ENCODE measurements around the gene CTTN.

CTTN gene

DNA sequence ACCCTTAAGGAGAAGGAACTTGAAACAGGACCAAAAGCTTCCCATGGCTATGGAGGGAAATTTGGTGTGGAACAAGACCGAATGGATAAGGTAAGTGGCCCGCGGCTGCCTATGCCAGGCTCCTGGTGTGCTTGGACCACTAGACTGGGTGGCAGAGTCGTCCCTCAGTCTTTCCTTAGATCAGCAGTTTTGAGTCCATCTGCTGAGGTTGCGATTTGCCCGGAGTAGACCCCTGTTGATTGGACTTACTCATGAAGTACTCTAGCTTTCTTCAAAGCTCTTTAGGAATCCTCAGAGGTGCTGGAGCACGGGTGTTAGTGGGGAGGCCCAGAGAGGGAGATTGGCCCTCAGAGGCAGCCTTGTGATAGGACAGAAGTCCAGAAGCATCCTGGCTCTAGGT, 11.5 kb downstream of the CTTN start:
- DNase-seq (ENCODE audit: low spot score) = no peak

DNA sequence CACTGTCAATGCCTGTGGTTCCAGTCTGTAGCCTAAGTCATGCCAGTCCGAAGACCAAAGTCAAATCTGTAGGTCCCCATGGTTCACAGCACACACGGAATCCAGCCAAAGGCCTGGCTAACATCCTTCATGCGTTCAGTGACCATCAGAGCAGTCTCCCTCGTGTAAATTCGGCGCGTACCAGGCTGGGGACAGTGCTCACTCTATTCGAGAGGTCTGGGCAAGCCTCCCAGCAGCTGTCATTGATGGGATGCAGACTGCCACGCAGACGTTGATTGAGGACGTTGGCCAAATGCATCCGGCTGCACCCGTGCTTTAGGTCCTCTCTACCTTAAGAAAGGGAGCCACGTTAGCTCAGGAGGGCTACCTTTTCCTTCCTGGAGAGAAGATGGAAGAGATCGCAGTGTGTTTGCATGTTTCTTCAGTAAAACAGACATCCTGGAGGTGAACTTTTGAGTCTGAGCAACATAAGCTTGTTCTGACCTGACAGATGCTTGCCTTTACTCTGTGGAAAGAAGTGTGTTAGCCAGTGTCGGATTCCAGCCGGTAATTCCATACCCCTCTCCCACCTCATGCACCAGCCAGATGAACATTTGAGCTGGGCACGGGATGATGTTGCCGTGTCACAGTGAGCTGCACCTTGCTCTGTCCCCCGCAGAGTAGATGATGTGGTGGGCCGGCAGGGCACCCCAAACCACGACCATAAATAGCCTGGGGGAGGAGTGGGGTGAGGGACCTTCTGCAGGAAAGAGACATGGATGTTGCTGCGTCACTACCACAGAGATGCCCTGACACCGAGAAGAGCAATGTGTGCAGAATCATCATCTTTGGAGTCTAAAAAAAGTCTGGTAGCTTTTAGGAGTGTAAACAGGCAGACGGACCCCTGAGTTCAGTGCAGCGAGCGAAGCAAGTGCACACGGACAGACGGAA, 12.2 kb downstream of the CTTN start:
- DNase-seq (ENCODE audit: low spot score) = no peak

DNA sequence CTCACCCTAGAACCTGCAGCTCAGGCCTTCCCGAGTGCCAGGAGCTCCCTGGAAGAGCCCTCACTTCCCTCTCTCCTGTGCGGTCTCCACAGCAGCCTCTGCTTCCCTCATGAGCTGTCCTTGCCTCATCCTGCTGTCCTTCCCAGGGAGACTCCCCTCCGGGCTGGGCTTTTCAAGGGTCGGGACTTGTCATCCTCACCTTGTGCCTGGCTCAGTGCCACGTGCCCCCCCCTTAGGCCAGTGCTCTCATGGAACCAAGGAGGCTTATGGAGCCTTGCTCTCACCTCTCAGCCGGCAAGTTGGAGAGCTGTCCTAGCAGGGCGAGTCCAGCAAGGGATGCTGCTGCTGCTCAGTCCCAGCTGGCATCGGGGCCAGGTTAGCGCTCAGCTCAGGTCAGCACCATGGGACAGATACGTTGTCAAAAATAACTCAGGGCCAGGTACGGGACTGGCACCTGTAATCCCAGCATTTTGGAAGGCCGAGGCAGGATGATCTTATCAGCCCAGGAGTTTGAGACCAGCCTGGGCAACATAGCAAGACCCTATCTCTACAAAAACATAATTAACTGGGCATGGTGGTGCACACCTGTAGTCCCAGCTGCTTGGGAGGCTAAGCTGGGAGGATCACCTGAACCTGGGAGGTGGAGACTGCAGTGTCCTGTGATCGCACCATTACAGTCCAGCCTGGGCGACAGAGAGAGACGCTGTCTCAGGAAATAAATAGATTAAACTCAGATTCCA, 13.6 kb downstream of the CTTN start:
- DNase-seq (ENCODE audit: low spot score) = no peak

DNA sequence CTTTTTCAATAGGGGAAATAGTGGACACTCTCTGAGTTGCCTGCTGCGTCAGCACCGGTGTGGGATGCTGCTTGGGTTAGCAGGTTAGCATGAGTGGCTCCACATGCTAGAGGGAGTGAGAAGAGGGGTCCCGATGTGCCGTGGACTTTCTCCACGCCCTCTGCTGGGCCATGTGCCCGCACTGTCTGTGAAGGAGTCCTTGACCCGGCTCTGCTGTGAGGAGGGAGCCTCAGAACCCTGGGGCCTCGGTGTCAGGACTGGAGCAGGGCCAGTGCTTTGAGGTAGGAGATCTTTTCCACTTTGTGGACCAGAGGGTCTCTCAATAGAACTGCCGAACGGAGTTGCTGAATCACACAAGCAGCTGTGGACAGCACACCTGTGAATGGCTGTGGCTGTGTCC, 14.8 kb downstream of the CTTN start:
- no peak for DNase-seq (ENCODE audit: low spot score)

DNA sequence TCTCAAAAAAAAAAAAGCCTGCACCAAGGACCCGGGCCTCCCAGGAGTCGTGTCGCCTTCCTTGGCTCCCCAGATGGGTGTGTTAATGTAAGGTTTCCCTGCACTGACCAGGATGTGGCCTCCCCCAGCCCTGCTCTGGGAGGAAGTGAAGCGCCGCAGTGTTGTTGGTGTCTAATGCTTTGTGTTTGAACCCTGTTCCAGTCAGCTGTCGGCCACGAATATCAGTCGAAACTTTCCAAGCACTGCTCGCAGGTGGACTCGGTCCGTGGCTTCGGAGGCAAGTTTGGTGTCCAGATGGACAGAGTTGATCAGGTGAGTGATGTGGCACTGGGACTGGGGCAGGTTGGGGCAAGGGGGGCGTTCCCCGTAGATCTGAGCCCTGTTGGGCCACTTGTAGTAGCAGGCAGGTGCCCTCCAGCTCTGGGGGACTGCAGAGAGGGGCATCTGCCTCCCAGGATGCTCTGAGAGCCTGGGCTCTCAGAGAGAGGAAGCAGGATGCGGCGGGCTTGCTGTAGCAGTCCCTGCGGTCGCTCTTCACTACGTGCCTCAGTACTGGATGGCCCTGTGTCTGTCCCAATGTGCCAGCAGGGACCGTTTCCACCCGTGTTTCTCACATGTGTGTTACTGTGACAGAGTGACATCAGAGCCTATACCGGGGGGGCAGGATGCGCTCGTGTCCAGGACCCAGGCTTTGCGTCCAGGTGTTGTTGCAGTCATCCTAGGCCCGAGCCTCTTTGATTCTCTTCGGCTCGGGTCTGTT, 16.2 kb downstream of the CTTN start:
- no peak for DNase-seq (ENCODE audit: low spot score)

DNA sequence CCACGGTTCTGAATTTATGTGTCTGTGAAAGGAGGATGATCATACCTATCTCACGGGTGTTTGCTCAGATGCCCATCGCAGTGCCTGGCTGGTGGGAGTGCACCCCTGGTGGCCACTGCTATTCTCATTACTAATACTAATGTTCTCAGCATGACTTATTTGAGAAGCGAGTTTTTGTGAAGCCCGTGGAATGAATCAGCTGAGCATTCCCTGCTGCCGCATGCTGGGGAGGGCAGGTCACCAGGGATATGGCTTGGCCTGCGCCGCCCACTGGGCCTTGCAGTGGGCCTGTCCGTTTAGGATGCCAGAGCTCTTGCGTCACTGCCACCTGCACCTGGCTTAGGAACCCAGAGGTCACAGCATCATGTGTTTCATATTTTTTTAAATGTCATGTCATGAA, 16.9 kb downstream of the CTTN start:
- no peak for DNase-seq (ENCODE audit: low spot score)

DNA sequence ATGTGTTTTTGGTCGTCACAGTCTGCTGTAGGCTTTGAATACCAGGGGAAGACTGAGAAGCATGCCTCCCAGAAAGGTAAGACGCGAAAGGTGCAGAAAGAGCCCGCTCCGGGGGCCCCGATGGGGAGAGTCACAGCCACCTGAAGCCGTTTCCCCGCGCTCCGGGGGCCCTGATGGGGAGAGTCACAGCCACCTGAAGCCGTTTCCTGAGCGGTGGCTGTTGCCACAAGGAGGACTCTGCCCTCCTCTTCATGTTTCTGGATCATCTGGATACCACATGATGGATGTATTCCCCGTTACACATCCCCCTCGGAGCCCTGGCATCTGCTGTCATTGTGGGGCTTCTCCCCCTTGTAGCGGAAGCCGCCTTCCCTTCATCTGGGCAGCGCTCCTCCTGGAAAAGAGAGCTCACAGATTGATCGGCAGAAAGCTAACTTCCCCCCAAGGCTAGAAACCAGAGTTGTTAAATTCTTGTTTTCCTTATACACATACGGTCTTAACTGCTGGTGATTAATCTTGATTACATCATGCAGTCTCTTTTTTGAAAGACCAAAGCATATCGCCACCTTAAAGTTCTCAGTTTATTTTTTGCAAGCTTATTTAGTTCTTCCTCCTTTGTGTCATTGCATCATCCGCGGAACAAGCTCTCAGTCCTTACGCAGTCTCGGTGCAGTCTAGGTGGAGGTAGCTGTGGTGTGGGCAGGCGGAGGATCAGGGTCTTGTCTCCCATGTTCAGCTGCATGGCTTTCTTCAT, 17.5 kb downstream of the CTTN start:
- no peak for DNase-seq (ENCODE audit: low spot score)

DNA sequence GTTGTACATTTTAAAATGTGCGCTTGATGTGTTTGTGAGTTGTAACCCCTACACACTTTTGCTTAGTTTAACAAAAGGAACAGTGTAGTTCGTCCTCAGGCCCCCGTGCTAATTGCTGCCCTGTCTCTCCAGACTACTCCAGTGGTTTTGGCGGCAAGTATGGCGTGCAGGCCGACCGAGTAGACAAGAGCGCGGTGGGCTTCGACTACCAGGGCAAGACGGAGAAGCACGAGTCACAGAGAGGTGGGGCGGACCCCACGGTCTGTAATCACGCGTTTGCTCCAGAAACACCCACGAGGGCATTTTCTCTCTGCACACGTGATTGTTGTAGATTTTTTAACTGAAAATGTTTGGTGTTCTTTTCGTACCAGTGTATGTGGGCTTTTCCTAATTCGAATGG, 18.6 kb downstream of the CTTN start:
- no peak for DNase-seq (ENCODE audit: low spot score)

DNA sequence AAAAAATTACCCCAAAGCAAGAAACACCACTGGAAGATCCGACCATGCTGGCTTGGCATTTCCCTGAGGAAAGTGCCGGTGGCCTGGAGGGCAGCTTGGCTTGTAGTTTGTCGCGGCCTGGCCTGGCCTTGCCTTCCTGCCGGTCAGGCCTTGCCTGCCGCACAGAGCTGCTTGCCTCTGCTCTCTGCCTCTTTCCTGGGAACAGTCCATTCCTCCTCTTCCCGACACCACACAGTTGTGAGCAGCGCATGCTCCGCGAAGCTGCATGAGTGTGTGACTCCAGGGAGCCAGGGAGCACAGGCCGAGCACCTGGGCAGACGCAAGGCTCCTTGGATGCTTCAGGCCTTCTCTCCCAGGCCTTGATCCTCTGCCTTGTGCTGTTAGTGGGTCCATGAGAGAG, 19.8 kb downstream of the CTTN start:
- no peak for DNase-seq (ENCODE audit: low spot score)

DNA sequence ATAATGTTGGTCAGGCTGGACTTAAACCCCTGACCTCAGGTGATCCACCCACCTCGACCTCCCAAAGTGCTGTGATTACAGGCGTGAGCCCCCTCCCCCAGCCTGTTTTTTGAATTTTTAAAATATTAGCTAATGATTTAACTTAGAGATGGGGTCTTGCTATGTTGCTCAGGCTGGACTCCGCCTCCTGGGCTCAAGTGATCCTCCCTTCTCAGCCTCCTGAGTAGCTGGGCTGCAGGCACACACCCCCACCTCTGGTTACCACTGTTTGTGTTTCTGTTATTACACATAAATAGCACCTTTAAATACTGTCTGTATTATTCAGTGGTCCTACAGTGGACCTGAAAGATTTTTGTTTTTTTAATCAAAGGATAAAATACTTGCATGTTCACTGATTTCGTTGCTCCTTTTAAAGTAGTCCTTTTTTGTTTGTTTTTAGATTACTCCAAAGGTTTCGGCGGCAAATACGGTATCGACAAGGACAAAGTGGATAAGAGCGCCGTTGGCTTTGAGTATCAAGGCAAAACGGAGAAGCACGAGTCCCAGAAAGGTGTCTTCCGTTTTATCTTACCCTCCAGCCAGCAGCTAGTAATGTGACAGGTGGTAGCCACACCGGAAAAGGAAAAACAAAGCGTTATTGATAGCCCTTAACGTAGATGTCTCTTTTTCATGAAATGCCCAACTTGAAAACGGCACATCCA, 21.1 kb downstream of the CTTN start:
- DNase-seq (ENCODE audit: low spot score) = no peak

DNA sequence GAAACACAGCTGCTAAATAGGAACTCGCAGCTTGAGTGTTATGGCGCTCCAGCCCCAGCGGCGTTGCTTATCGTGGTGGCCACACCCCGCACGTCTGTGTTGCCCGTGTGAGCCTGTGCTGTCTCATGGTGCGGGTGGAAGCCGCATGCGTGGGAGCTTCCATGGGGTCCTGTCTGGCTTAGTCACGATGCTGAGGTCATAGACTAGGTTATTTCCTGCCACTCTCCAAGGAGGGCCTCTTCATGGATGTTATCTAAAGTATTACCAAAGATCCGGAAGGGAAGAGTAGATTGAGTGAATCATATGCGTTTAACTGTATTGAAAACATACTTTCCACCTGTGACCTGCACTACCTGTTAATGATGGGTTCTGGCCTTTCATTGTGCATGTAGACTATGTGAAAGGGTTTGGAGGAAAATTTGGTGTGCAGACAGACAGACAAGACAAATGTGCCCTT, 21.7 kb downstream of the CTTN start:
- no peak for DNase-seq (ENCODE audit: low spot score)

DNA sequence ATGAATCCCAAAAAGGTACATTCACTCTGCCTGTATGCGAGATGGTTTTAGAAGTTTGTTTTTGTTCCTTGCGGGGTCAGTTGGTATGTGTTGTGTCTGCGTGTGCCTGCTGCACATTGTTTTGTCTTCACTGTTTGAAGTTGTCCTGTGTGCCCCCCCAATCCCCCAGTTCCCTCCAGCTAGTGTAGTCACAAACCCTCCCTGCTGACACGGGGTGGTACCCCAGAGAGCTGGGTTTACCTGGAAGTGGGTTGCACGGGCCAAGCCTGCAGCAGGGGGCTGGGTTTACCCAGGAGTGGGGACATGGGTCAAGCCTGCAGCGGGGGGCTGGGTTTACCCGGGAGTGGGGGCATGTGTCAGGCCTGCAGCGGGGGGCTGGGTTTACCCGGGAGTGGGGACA, 22.2 kb downstream of the CTTN start:
- DNase-seq (ENCODE audit: low spot score) = no peak

DNA sequence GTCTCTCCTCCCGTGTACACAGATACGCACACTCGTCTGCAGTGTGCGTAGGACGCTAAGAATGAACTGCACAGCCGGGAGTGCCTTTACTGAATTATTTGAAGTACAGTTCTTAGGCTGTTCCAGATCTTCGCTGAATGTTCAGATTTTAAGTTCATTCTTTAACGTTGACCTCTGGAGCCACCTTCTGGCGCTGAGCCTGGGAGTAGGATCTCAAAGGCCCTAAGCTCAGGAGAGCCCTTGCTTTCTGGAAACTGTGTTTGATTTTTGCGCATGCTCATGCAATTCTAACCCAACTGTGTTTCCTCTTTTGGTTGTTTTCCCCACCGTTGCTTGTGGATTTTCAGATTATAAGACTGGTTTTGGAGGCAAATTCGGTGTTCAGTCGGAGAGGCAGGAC, 22.8 kb downstream of the CTTN start:
- DNase-seq (ENCODE audit: low spot score) = no peak

DNA sequence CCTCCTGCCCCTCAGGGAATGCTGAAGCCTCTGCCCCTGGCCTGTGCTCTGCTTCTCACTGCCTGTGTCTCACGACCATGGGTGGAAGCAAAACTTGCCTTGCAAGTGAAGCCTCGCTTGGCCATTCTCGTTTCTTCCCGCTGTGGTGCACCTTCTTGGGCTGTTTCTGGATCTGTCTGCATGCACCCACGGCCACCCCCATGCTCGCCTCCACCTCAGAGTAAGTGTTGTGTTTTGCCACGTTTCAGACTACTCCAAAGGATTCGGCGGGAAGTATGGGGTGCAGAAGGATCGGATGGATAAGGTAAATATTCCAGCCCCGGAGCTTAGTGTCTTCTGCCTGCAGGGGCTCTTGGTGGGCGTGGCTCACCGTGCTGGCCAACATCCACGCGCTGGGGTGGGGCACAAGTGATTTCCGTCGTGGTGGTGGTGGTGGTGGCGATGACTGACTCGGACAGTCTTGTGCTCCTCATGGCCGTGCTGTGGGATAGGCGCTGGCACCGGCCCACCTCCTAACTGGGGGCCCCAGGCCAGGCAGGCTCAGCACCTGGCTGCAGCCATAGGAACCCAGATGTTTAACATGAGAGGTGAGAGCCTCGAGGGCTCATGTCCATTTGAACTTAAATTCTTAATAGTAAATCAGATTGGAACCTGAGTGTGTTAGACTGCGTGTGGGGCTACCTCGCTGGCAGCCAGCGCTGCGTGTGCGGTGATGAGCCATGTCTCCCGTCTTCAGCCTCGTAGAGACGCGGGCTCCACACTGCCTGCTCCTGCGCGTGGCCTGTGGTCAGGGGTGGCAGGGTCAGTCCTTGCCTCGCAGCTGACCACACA, 24.6 kb downstream of the CTTN start:
- DNase-seq (ENCODE audit: low spot score) = no peak

DNA sequence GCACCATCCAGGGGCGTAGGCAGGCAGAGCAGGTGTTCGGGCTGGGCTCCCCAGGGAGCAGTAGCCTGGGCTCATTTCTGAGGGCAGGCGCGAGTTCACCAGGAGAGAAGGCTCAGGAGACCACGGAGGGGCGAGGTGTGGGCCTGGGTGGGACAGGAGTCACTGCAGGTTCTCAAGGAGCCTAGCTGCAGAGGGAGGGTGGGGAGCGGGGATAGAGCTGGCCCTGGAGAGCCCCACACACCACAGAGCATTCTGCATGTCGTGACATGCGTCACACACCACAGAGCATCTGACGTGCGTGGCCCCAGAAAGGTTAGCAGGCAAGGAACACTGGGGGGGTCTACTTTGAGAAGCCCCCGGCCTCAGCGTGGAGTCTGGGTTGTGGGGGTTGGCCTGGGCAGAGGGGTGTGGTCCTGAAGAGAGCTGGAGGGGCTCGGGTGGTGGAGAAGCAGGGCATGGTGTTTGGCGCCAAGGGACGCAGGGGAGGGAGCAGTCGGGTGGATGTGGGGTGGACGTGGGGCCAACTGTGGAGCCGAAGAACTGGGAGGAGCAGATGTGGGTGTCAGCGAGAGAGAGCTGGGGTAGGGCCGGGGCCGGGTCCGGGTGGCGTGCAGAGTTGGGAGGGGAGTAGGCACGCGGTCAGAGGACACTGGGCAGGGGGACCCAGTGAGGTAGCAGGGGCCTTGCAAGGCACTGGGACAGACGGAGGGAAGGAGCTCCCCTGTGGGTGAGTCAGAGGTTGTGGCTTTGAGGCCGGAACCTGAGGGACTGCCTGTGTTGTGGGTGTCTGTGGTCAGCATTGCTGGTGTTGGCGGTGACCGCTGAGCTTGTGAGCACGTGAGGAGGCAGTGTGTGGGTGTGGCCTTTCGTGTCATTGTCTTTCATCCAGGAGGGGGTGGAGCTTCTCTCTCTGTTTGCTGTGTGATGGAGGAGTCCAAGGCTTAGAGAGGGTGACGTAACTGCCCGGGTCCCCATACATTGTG, 25.5 kb downstream of the CTTN start:
- no peak for DNase-seq (ENCODE audit: low spot score)

DNA sequence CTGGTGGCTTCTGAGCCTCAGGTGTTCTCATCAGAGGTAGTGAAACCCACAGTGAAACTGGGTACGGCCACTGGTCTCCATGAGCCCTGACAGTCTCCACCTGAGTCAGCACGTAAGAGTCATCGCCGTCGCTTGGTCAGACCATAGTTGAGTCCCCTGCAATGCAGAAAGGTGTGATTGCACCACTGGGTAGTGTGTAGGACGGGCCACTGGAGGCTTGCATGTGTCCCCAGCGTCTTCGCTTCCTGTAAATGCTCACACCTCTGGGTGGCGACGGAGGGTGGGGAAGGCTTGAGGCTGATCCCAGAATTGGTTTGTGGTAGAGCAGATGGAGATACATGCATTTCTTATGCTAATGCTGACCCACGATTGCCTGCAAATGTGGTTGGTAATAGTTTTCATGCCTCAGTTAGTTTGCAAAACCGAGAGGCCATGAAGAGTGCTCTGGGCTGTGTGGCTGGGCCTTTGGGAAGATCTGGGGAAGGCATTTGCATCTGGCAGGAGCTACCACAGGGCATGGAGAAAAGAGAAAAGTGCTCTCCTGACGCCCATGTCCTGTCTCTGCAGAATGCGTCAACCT, 26.5 kb downstream of the CTTN start:
- DNase-seq (ENCODE audit: low spot score) = no peak

DNA sequence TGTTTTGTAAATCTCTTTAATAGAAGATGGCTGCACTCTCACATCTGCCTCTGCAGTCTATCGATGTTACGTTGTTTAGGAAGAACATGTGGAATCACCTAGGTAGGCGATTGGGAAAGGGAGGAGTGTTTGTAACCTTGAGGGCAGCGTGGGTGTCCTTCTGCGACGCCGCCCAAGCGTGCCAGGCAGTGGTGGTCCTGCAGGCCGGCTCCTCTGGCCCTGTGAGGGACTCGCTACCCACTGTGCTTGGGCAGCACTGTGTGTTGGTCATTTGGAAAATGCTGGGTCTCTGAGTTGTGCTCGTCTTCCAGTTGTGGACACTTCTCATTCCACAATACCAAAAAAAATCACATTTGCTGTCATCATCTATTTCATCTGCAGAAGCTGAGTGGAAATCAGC, 29.1 kb downstream of the CTTN start:
- no peak for DNase-seq (ENCODE audit: low spot score)

DNA sequence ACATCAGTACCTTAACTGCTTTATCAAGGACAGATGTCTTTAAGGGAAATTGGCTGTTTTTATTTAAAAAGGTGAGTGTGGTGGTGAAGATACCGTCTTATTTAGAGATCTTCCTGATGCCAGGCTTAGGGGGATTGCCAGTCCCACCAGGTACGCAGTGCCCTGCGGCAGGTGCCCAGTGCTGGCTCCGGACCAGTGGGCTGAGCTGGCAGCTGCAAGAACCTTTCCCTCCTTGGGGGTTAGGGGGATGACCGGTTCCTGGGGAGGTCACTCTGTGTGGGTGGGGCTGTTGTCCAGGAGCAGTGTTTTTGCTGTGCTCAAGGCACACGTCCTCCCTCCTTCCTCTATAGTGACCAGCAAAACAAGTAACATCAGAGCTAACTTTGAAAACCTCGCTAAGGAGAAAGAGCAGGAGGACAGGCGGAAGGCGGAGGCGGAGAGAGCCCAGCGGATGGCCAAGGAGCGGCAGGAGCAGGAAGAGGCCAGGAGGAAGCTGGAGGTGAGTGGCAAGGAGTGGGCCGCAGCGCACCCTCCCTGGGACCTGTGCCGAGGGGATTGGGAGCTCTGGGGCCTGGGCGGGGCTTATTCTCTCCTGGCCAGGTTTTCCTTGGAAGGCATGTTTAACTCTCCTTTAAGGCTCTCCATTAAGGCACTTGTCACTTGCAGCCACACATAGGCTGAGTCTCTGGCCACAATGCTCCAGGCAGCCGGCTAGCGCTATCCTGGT, 30.5 kb downstream of the CTTN start:
- DNase-seq (ENCODE audit: low spot score) = no peak
